ENCODE measurements around the gene UQCC2. TPM values are rescaled to one million over a fixed set of nuclear protein-coding genes. Genes with fewer than 3 reads are reported as not detected.

The UQCC2 gene
- total RNA-seq, 1 experiment from 2014 or later = 49.0 TPM

- peak; percentile 77 for DNase-seq (ENCODE audit: low spot score)
These were observed 32.7 kb upstream of the UQCC2 start for GRCh38 chr6:33744001-33744848.

DNA sequence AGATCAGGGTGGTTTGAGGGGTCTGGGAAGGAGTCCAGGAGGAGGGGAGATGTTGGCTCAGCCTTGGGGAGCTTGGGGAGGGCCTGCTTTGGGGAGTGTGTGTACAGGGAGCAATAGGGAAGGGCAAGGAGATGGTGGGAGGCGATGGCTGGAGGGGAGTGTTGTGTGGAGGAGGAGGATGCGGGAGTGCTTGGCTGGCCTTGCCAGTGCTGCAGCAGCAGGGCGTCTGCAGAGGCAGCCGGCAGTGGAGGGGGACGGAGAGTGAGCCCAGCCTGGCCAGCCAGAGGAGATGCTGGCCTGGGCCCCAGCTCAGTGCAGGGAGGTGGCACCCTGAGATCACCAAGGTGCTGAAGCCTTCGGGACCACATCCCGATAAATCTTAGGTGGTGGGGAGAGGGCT lies 31.3 kb upstream of the UQCC2 start:
- DNase-seq (ENCODE audit: low spot score) = no peak

- DNase-seq (ENCODE audit: low spot score) = no peak
These were observed 30.6 kb upstream of the UQCC2 start for GRCh38 chr6:33742092-33742491.

GRCh38 chr6:33740794-33741193 lies 29.3 kb upstream of the UQCC2 start:
- no peak for DNase-seq (ENCODE audit: low spot score)

DNA sequence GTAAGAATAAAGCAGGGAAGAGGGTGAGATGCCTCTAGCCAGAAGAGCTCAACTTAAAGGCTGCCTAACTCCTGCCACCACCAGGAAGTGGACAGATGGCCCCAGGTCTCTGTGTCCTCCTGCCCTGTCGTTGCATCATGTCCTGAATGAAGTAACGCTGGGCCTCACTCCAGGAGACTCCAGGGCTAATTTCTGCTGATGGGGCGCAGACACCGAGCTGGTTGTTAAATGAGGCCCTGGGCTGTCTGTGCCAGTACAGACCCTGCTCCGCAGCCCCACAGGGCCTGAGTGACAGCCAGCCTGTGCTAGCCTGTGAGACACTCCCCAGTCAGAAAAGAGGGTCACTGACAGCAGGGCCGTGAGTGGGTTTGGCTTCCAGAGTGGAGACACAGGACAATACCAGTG lies 28.7 kb upstream of the UQCC2 start:
- no peak for DNase-seq (ENCODE audit: low spot score)

- DNase-seq (ENCODE audit: low spot score) = no peak
These were observed 28.1 kb upstream of the UQCC2 start for GRCh38 chr6:33739571-33739970.

DNA sequence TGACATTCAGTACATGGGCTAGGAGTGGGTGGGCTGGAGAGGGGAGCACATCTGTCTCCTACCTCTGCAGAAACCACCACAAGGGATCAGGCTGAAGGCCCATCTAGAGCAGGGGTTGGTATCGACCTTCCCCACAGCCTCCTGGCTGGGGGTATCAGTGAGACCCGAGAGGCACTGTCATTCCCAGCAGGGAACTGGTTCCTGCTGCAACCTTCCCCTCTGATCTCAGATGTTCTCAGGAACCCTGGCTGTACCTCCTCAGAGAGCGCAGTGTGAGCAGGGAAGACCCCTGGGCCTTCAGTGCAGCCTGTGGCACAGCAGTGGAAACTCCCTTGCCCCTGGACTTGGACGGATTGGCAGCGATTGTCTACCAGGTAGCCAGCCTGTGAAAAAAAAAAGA lies 27.4 kb upstream of the UQCC2 start:
- no peak for DNase-seq (ENCODE audit: low spot score)

- no peak for DNase-seq (ENCODE audit: low spot score)
These were observed 26.7 kb upstream of the UQCC2 start for GRCh38 chr6:33738153-33738552.

- no peak for DNase-seq (ENCODE audit: low spot score)
These were observed 25.9 kb upstream of the UQCC2 start for GRCh38 chr6:33737267-33738026.

- no peak for DNase-seq (ENCODE audit: low spot score)
These were observed 23.7 kb upstream of the UQCC2 start for GRCh38 chr6:33735216-33735615.

DNA sequence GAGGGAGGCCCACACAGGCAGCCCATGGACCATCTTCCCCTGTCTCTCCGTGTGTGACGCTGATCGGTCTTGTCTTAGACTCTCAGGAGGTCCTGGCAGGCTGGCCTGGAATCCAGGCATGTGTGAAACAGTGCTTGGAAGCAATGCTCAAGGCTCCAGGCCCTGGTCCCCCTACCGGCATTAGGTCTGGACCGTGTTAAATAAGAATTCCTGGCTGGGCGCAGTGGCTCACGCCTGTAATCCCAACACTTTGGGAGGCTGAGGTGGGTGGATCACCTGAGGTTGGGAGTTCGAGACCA lies 22.2 kb upstream of the UQCC2 start:
- no peak for DNase-seq (ENCODE audit: low spot score)

GRCh38 chr6:33732817-33733708 lies 21.6 kb upstream of the UQCC2 start:
- DNase-seq (ENCODE audit: low spot score) = no peak

- no peak for DNase-seq (ENCODE audit: low spot score)
These were observed 20.9 kb upstream of the UQCC2 start for GRCh38 chr6:33732385-33732784.

GRCh38 chr6:33731751-33732282 lies 20.3 kb upstream of the UQCC2 start:
- peak; percentile 72 for DNase-seq (ENCODE audit: low spot score)

DNA sequence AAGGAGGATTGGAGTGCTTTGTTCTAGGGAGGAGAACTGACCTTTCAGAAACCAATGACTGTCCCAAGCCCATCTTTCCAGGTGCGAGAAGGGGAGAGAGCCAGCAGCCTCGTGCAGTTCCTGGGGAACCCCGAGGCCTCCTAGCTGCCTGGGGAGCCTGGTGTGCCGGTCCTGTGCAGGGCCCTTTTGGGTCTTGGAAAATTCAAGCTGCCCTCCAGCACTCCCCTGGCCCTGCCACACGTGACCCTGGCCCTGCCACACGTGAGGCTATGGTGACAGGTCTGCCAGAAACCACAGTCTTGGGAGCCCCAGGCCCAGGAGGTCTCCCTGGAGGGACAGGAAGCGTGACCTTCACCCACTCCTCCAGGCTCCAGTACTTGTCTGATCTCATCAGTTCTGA lies 19.5 kb upstream of the UQCC2 start:
- no peak for DNase-seq (ENCODE audit: low spot score)

DNA sequence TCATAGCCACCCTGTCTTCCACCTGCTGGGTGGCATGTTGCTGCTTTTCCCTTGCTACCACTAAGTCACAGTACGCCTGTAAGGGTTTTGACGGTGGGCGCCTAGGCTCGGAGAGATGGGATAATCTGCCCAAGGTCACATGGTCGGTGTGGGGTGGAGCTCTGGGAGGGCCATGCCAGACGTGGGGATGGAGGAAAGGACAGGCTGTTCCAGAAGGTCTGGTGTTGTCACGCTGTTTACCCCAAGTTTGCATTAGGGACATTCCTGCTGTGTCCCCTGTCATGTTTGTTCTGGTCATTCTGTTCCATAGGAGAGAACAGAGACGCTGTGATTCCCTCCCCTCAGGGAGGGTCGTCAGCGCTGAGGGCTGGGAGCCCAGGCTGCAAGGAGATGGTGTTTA lies 19.1 kb upstream of the UQCC2 start:
- DNase-seq (ENCODE audit: low spot score) = no peak

DNA sequence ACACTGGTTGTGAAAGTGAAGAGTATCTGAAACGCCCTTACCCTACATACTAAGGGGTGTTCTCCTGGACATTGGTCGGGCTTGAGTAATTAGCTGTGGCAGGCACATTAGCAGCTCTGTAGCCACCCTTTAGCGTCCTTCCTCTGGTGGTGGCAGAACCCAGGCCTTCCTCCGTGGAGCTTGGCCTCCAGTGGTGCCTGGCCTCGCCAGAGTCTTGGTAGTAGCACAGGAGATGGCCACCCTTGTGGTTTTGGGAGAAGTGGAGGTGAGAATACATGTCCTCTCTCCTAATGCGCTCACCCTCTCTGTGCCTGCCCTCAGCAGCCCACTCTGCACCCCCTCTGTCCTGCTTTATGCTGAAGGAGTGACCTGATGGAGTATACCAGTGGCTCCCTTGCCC lies 17.6 kb upstream of the UQCC2 start:
- DNase-seq (ENCODE audit: low spot score) = no peak

DNA sequence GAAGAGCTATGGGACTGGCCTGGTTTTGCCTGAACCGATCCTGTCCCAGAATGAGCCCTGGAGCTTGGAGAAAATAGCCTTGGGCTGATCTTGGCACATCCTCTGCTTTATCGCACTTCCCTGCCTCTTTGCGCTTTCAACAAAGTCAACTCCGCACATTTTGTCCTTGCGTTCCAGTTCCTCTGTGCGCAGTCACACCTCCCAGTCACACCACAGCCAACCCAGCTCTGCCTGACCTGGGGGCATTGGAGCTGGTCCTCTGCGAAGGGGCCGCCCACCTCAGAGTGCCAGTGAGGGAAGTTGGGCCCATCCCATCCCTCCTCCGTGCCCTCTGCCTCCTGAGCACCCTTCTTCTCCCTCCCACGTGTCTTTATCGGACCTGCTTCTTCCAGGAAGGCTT lies 16.9 kb upstream of the UQCC2 start:
- no peak for DNase-seq (ENCODE audit: low spot score)

- DNase-seq (ENCODE audit: low spot score) = no peak
These were observed 16.4 kb upstream of the UQCC2 start for GRCh38 chr6:33727932-33728331.

GRCh38 chr6:33727126-33727525 lies 15.6 kb upstream of the UQCC2 start:
- no peak for DNase-seq (ENCODE audit: low spot score)

DNA sequence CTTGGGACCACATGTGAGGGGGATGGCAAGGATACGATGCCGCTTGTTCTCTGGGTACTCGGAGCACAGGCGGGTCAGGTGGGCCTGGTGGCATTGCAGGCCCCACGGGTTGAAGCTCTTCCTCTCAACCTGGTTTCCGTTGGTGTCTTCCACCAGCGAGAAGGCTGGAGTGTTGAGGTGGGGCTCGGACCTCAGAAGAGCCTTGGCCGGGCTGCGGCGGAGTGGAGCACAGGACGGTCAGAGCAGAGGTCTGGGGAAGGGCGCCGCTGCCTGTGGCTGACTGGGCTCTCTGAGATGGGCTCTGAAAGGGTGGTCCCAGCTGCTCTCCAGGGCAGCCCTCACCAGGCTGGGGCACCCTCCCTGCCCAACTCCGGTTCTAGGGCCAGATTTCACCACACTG lies 15.2 kb upstream of the UQCC2 start:
- DNase-seq (ENCODE audit: low spot score) = no peak

Measured in HT-29 (cell line).